Measurements from ENCODE around the gene COL9A3.

DNA sequence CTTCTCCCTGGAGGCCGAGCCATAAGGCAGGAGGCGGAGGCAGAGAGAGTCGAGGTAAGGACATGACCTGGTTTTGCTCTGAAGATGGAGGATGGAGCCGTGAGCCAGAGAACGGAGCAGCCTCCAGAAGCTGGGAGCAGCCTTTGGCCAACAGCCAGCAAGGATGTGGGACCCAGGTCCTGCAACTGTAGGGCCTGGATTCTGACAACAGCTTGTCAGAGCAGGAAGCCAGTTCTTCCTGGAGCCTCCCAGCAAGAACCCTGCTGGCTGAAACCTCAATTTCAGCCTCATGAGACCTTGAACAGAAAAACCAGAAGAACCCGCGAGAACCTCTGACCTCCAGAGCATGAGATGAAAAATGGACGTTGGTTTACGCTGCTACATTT, 34.0 kb upstream of the COL9A3 start:
- TF ChIP-seq, protein P1, sequence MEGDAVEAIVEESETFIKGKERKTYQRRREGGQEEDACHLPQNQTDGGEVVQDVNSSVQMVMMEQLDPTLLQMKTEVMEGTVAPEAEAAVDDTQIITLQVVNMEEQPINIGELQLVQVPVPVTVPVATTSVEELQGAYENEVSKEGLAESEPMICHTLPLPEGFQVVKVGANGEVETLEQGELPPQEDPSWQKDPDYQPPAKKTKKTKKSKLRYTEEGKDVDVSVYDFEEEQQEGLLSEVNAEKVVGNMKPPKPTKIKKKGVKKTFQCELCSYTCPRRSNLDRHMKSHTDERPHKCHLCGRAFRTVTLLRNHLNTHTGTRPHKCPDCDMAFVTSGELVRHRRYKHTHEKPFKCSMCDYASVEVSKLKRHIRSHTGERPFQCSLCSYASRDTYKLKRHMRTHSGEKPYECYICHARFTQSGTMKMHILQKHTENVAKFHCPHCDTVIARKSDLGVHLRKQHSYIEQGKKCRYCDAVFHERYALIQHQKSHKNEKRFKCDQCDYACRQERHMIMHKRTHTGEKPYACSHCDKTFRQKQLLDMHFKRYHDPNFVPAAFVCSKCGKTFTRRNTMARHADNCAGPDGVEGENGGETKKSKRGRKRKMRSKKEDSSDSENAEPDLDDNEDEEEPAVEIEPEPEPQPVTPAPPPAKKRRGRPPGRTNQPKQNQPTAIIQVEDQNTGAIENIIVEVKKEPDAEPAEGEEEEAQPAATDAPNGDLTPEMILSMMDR (IDR thresholded peaks at IDR 0.05): peak in 1 of 3 experiments; percentile 0
- no peak for TF ChIP-seq POLR2A (IDR thresholded peaks at IDR 0.05; ENCODE audit: low read depth)
- no peak for TF ChIP-seq POLR2AphosphoS5 (IDR thresholded peaks at IDR 0.05)
- no peak for TF ChIP-seq EP300 (IDR thresholded peaks at IDR 0.05)

Measured in esophagus muscularis mucosa (tissue), 4 donors.